ENCODE results near the gene CARHSP1.

GRCh38 chr16:8887431-8887765, 18.6 kb upstream of the CARHSP1 start:
- TF ChIP-seq EZH2 (IDR thresholded peaks at IDR 0.05): no peak
- no peak for TF ChIP-seq POLR2AphosphoS5 (IDR thresholded peaks at IDR 0.05; ENCODE audit: borderline replicate concordance, low read depth, low read length)

Measured in SK-N-MC (cell line).